Lung (tissue), 12 donors: ENCODE results near the gene CCL25. TPM values are rescaled to one million over a fixed set of nuclear protein-coding genes. Genes with fewer than 3 reads are reported as not detected.

Source experiments
- ATAC-seq: fragments of 200-7000 bp; cut with Tn5 transposase; one replicate; pipeline ENCODE4 v1.9.1; 2020; ENCODE audit warnings: moderate number of reproducible peaks; ENCODE audit not compliant: insufficient read depth, low FRiP score
- DNase-seq, 3 donors: peaks; one replicate each; pipeline ENCODE4 v3.0.0-alpha.2; 2013 to 2017
- H3K27ac ChIP-seq, 2 donors: one replicate each; pipeline ENCODE4 v1.5.1; 2013; ENCODE audit warnings: mild to moderate bottlenecking in 2 of 2, moderate library complexity in 2 of 2, control low read depth in 1 of 2, inconsistent platforms in 1 of 2, low read depth in 1 of 2, low read length in 1 of 2
- H3K27me3 ChIP-seq, 3 donors: one replicate each; pipeline ENCODE4 v1.5.1; 2013; ENCODE audit warnings: low read length in 2 of 3; ENCODE audit not compliant: control insufficient read depth in 3 of 3, insufficient read depth in 3 of 3
- H3K36me3 ChIP-seq, 4 donors: one replicate each; pipeline ENCODE4 v1.5.1; 2013; ENCODE audit warnings: low read length in 4 of 4, mild to moderate bottlenecking in 1 of 4, moderate library complexity in 1 of 4; ENCODE audit not compliant: control insufficient read depth in 4 of 4, insufficient read depth in 4 of 4
- H3K4me1 ChIP-seq, 5 donors: one replicate each; pipeline ENCODE4 v1.5.1; 2013; ENCODE audit warnings: low read length in 5 of 5, mild to moderate bottlenecking in 2 of 5, moderate library complexity in 1 of 5; ENCODE audit not compliant: control insufficient read depth in 5 of 5, insufficient read depth in 5 of 5
- H3K4me3 ChIP-seq: one replicate; pipeline ENCODE4 v1.5.1; 2013; ENCODE audit warnings: mild to moderate bottlenecking, control low read depth, moderate library complexity
- H3K9ac ChIP-seq, 2 donors: one replicate each; pipeline ENCODE4 v1.5.1; 2013; ENCODE audit warnings: low read length in 2 of 2, control low read depth in 1 of 2; ENCODE audit not compliant: insufficient read depth in 1 of 2
- H3K9me3 ChIP-seq, 4 donors: one replicate each; pipeline ENCODE4 v1.5.1; 2013; ENCODE audit warnings: low read length in 3 of 4, mild to moderate bottlenecking in 1 of 4, moderate library complexity in 1 of 4; ENCODE audit not compliant: control insufficient read depth in 4 of 4, insufficient read depth in 3 of 4
- WGBS, 2 donors: extraction: QIAGEN DNeasy Blood & Tissue Kit; methylation state at CpG; one replicate each; pipeline ENCODE4 v1.1.7; 2013; 5-methylcytosine and 5-hydroxymethylcytosine counted together
- polyA plus RNA-seq, 2 donors: library from polyadenylated mRNA; stranded (reverse); fragments of 200-250 nt; gene quantifications; one replicate each; pipeline ENCODE4 v1.2.1, GENCODE V29; 2013
- total RNA-seq, 2 donors: library from RNA; depleted of rRNA in 1 of 2; stranded (reverse); fragments of >200 nt in 1 of 2; gene quantifications; one replicate each; pipeline ENCODE4 v1.2.1, GENCODE V29; 2014 to 2021
- TF ChIP-seq, protein P1 (sequence below): IDR thresholded peaks from 2 replicates; pipeline ENCODE4 v1.5.1; 2012; ENCODE audit warnings: mild to moderate bottlenecking; ENCODE audit errors: control extremely low read depth, extremely low read depth
- donor health status: control.
- donor health status: control.
- donor health status: Bipolar disorder and iron deficiency.
- donor health status: healthy.
- donor health status: DM: yes; HTN: yes; CAD: no.

Gene CCL25
- total and polyA plus RNA-seq, 4 donors = not detected

DNA sequence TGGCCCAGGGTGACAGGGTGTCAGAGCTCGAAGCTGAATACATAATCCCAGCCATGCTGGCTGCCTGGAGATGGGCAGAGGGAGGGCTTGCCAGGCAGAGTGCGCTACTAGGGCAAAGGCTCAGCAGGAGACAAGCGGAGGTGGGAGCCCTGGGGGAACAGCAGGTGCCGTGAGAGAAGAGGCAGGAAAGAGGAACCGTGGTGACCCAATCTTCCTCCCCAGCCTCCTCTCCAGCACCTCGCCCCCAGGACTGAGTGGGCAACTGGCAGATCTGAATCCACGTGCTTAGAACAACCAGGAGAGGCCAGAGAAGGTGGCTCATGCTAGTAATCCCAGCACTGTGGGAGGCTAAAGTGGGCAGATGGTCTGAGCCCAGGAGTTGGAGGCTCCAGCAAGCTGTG lies 11.0 kb upstream of the CCL25 start:
- Histone ChIP-seq H3K27me3 (no peaks in the 10 kb centered on the region), H3K9me3 (no peaks in the 10 kb centered on the region), H3K36me3 (no peaks in the 10 kb centered on the region), H3K4me3 (no peak overlapping the region), H3K4me1 (no peaks in the 10 kb centered on the region), H3K9ac (no peak overlapping the region), H3K27ac (no peak overlapping the region)
- DNase-seq (no peak), ATAC-seq (no peak)
- WGBS, 2 donors = 39 to 65% methylated on average over 7 of the region's 7 CpGs
- TF ChIP-seq, protein P1, sequence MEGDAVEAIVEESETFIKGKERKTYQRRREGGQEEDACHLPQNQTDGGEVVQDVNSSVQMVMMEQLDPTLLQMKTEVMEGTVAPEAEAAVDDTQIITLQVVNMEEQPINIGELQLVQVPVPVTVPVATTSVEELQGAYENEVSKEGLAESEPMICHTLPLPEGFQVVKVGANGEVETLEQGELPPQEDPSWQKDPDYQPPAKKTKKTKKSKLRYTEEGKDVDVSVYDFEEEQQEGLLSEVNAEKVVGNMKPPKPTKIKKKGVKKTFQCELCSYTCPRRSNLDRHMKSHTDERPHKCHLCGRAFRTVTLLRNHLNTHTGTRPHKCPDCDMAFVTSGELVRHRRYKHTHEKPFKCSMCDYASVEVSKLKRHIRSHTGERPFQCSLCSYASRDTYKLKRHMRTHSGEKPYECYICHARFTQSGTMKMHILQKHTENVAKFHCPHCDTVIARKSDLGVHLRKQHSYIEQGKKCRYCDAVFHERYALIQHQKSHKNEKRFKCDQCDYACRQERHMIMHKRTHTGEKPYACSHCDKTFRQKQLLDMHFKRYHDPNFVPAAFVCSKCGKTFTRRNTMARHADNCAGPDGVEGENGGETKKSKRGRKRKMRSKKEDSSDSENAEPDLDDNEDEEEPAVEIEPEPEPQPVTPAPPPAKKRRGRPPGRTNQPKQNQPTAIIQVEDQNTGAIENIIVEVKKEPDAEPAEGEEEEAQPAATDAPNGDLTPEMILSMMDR = no peak

DNA sequence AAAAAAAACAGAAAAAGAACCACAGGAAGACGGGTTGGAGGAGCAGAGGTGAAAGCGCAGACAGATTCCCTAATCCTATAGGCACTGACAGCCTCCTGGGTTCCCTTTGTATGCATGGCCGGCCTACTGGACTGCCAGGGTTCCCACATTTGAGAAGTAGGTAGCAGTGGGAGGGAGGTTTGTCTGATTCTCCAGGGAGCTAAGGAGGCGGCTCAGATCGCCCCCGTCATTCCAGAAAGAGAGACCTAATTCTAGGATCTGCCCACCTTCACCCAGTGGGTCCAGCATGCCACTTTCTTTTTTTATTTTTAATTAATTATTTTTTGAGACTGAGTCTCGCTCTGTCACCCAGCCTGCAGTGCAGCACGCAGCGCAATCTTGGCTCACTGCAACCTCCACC lies 9.7 kb upstream of the CCL25 start:
- no peaks in the 10 kb centered on the region for H3K27me3 ChIP-seq
- WGBS, 2 donors = 92 to 97% methylated on average over 9 of the region's 9 CpGs
- TF ChIP-seq, protein P1 = no peak
- no peak overlapping the region for H3K4me3 ChIP-seq
- H3K27ac ChIP-seq = no peak overlapping the region
- no peaks in the 10 kb centered on the region for H3K4me1 ChIP-seq
- no peaks in the 10 kb centered on the region for H3K36me3 ChIP-seq
- H3K9me3 ChIP-seq = no peaks in the 10 kb centered on the region
- ATAC-seq = no peak
- no peak for DNase-seq
- no peak overlapping the region for H3K9ac ChIP-seq

DNA sequence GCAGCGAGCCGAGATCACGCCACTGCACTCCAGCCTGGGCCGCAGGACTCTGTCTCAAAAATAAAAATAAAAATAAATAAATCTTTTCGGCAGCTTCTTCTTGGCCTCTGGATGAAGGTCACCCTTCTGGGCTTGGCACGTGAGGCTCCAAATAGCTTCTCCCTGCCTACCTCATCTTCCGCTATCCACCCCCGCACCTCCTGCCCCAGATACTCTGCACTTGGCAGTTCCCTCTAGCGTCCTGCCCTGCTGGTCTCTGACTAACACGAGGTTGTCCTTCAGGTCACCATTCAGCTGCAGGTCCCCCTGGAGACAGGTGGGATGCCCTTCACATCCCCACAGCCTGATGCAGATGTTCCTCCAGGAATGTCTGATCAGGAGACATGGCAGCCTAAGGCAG lies 8.5 kb upstream of the CCL25 start:
- WGBS, 2 donors = 85 to 93% methylated on average over 10 of the region's 10 CpGs
- no peaks in the 10 kb centered on the region for H3K36me3 ChIP-seq
- H3K4me1 ChIP-seq = no peaks in the 10 kb centered on the region
- no peak overlapping the region for H3K27ac ChIP-seq
- TF ChIP-seq, protein P1 = no peak
- DNase-seq (no peak), ATAC-seq (no peak)
- no peak overlapping the region for H3K9ac ChIP-seq
- no peak overlapping the region for H3K4me3 ChIP-seq
- no peaks in the 10 kb centered on the region for H3K9me3 ChIP-seq
- no peaks in the 10 kb centered on the region for H3K27me3 ChIP-seq

DNA sequence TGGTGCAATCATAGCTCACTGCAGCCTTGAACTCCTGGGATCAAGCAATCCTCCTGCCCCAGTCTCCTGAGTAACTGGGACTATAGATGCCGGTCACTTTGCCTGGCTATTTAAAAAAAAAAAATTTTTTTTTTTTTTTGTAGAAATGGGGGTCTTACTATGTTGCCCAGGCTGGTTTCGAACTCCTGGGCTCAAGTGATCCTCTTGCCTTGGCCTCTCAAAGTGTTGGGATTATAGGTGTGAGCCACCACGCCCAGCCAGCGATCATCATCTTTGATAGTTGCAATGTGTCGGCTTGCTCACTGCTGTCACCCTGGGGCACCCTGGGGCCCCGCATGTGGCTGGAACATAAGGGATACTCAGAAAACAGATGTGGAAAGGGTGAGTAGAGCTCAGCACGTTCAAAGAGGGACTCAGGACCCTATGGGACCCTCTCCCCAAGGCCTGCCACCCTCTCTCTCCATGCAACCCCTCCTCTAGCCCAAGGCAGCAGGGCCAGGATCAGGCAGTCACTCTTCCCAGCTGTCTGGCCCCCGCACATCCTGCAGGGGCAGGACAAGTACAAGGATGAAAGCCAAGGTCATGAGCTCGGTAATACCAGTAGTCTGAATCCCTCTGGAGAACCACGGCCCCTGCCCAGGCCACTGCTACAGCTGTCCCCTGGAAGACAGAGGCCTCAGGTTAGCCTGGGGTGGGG lies 6.5 kb upstream of the CCL25 start:
- DNase-seq (no peak), ATAC-seq (no peak)
- 74 to 85% methylated on average over 10 of the region's 10 CpGs for WGBS, 2 donors
- no peak overlapping the region for H3K9ac ChIP-seq
- H3K27ac ChIP-seq = no peak overlapping the region
- H3K4me3 ChIP-seq = no peak overlapping the region
- no peaks in the 10 kb centered on the region for H3K27me3 ChIP-seq
- H3K9me3 ChIP-seq = no peaks in the 10 kb centered on the region
- peaks cover 0 to 8% (median 0%) of the 10 kb centered on the region in 5 donors for H3K4me1 ChIP-seq
- TF ChIP-seq, protein P1 = no peak
- no peaks in the 10 kb centered on the region for H3K36me3 ChIP-seq
